ENCODE measurements around the gene MYO9B. TPM values are rescaled to one million over a fixed set of nuclear protein-coding genes. Genes with fewer than 3 reads are reported as not detected.
A peak's percentile ranks its signal among the peaks of the same experiment; 100 is the strongest.

The MYO9B gene
- total and polyA plus RNA-seq, 9 of the 15 experiments (the other 6 are each of a cell fraction or from before 2014, with no cell fraction given) = 2.4 to 77.6 (median 23.0) TPM

GRCh38 chr19:17073869-17074633 is 1.5 kb upstream of the MYO9B start (continued):
- TF ChIP-seq, protein P1, sequence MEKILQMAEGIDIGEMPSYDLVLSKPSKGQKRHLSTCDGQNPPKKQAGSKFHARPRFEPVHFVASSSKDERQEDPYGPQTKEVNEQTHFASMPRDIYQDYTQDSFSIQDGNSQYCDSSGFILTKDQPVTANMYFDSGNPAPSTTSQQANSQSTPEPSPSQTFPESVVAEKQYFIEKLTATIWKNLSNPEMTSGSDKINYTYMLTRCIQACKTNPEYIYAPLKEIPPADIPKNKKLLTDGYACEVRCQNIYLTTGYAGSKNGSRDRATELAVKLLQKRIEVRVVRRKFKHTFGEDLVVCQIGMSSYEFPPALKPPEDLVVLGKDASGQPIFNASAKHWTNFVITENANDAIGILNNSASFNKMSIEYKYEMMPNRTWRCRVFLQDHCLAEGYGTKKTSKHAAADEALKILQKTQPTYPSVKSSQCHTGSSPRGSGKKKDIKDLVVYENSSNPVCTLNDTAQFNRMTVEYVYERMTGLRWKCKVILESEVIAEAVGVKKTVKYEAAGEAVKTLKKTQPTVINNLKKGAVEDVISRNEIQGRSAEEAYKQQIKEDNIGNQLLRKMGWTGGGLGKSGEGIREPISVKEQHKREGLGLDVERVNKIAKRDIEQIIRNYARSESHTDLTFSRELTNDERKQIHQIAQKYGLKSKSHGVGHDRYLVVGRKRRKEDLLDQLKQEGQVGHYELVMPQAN (IDR thresholded peaks at IDR 0.05; ENCODE audit: borderline replicate concordance) = no peak
- TF ChIP-seq, protein P2, sequence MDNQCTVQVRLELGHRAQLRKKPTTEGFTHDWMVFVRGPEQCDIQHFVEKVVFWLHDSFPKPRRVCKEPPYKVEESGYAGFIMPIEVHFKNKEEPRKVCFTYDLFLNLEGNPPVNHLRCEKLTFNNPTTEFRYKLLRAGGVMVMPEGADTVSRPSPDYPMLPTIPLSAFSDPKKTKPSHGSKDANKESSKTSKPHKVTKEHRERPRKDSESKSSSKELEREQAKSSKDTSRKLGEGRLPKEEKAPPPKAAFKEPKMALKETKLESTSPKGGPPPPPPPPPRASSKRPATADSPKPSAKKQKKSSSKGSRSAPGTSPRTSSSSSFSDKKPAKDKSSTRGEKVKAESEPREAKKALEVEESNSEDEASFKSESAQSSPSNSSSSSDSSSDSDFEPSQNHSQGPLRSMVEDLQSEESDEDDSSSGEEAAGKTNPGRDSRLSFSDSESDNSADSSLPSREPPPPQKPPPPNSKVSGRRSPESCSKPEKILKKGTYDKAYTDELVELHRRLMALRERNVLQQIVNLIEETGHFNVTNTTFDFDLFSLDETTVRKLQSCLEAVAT (IDR thresholded peaks at IDR 0.05) = 0 out of 4 replicates have a peak, but pooled peaks of 1 of the 2 experiments have one; percentile 52
- TF ChIP-seq MAFK (IDR thresholded peaks at IDR 0.05; ENCODE audit: low read length) (peak; percentile 96), HMG20B (CRISPR knock-in tag; IDR thresholded peaks at IDR 0.05) (no peak), ZNF175 (CRISPR knock-in tag; IDR thresholded peaks at IDR 0.05; ENCODE audit: low read depth) (no peak), ZNF318 (IDR thresholded peaks at IDR 0.05; ENCODE audit: borderline replicate concordance in 1 of 2, low read depth in 1 of 2) (no peak), NFE2 (IDR thresholded peaks at IDR 0.05; ENCODE audit: low read depth) (peak; percentile 94), SMARCA4 (IDR thresholded peaks at IDR 0.05) (peak; percentile 94), TEAD1 (CRISPR knock-in tag; IDR thresholded peaks at IDR 0.05) (no peak)
- TF ChIP-seq, protein P3, sequence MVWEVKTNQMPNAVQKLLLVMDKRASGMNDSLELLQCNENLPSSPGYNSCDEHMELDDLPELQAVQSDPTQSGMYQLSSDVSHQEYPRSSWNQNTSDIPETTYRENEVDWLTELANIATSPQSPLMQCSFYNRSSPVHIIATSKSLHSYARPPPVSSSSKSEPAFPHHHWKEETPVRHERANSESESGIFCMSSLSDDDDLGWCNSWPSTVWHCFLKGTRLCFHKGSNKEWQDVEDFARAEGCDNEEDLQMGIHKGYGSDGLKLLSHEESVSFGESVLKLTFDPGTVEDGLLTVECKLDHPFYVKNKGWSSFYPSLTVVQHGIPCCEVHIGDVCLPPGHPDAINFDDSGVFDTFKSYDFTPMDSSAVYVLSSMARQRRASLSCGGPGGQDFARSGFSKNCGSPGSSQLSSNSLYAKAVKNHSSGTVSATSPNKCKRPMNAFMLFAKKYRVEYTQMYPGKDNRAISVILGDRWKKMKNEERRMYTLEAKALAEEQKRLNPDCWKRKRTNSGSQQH (CRISPR knock-in tag; IDR thresholded peaks at IDR 0.05) = 0 out of 2 replicates have a peak, but pooled peaks have one; percentile 55
